IMR-90 (cell line): ENCODE measurements around the gene TXNRD1. TPM values are rescaled to one million over a fixed set of nuclear protein-coding genes. Genes with fewer than 3 reads are reported as not detected.

Experiments
- ATAC-seq: fragments of 200-7000 bp; cut with Tn5 transposase; 2 replicates; pipeline ENCODE4 v1.9.1; 2020; ENCODE audit warnings: low read depth, mild to moderate bottlenecking, moderate library complexity
- BruUV-seq: library from RNA; stranded (reverse); fragments of 400-500 nt; replicated peaks from 2 replicates; lab custom pipeline; 2021; lab: Mats Ljungman, UMichigan
- CTCF ChIA-PET: fragments of 300-600 bp; formaldehyde crosslinking; extraction: SDS; loops from one replicate; lab custom pipeline; 2021; ENCODE audit warnings: antibody characterized with exemption; lab: Yijun Ruan, JAX
- POLR2A ChIA-PET: fragments of 300-600 bp; sonication (Branson Sonifier 250); formaldehyde crosslinking; loops from one replicate; lab custom pipeline; 2022; ENCODE audit warnings: antibody characterized with exemption; ENCODE audit not compliant: unreplicated experiment; lab: Charles Lee
- DNase-seq: peaks from one replicate; pipeline ENCODE4 v3.0.0; 2013
- H2AFZ ChIP-seq: replicated peaks from 2 replicates; pipeline ENCODE3; 2013; ENCODE audit warnings: low read length, mild to moderate bottlenecking; ENCODE audit not compliant: poor library complexity
- H2AK5ac ChIP-seq: 2 replicates; pipeline ENCODE4 v1.6.1; 2013; ENCODE audit warnings: low read depth, low read length, inconsistent platforms
- H2AK9ac ChIP-seq: replicated peaks from 2 replicates; pipeline ENCODE3; 2013; ENCODE audit warnings: mild to moderate bottlenecking, low read depth, low read length, moderate library complexity; ENCODE audit not compliant: poor library complexity
- H2BK120ac ChIP-seq: 2 replicates; pipeline ENCODE4 v1.6.1; 2013; ENCODE audit warnings: low read depth, low read length, inconsistent platforms
- H2BK15ac ChIP-seq: 3 replicates; pipeline ENCODE4 v1.6.1; 2013; ENCODE audit warnings: low read depth, low read length, inconsistent platforms
- H2BK20ac ChIP-seq: 2 replicates; pipeline ENCODE4 v1.6.1; 2013; ENCODE audit warnings: low read depth, mild to moderate bottlenecking, inconsistent platforms, low read length, moderate library complexity
- H2BK5ac ChIP-seq: 2 replicates; pipeline ENCODE4 v1.6.1; 2013; ENCODE audit warnings: mild to moderate bottlenecking, low read depth, low read length, inconsistent platforms; ENCODE audit not compliant: poor library complexity, severe bottlenecking
- H3K14ac ChIP-seq: replicated peaks from 2 replicates; pipeline ENCODE4 v1.6.1; 2013; ENCODE audit warnings: low read depth, low read length, inconsistent platforms
- H3K18ac ChIP-seq: 2 replicates; pipeline ENCODE4 v1.6.1; 2013; ENCODE audit warnings: low read depth, low read length, control low read depth
- H3K23ac ChIP-seq: 2 replicates; pipeline ENCODE4 v1.6.1; 2013; ENCODE audit warnings: low read depth, low read length, inconsistent platforms
- H3K27ac ChIP-seq: 2 replicates; pipeline ENCODE4 v1.5.1; 2013; ENCODE audit warnings: mild to moderate bottlenecking, control low read depth, low read length; ENCODE audit not compliant: insufficient read depth
- H3K27me3 ChIP-seq: 2 replicates; pipeline ENCODE4 v1.6.1; 2013; ENCODE audit warnings: low read length; ENCODE audit not compliant: control insufficient read depth, insufficient read depth
- H3K36me3 ChIP-seq: 2 replicates; pipeline ENCODE4 v1.6.1; 2013; ENCODE audit warnings: low read length, mixed read lengths; ENCODE audit not compliant: control insufficient read depth, insufficient read depth
- H3K4ac ChIP-seq: 2 replicates; pipeline ENCODE4 v1.6.1; 2013; ENCODE audit warnings: low read depth, low read length, inconsistent platforms
- H3K4me1 ChIP-seq: 2 replicates; pipeline ENCODE4 v1.6.1; 2013; ENCODE audit warnings: low read length, mixed read lengths; ENCODE audit not compliant: control insufficient read depth, insufficient read depth
- H3K4me2 ChIP-seq: 2 replicates; pipeline ENCODE4 v1.6.1; 2013; ENCODE audit warnings: low read depth, mild to moderate bottlenecking, control low read depth, low read length, moderate library complexity
- H3K4me3 ChIP-seq: 2 replicates; pipeline ENCODE4 v1.5.1; 2013; ENCODE audit warnings: low read depth, mild to moderate bottlenecking, control low read depth, low read length, moderate library complexity; ENCODE audit not compliant: insufficient read depth
- H3K56ac ChIP-seq: 2 replicates; pipeline ENCODE4 v1.6.1; 2013; ENCODE audit warnings: low read length, inconsistent platforms; ENCODE audit not compliant: insufficient read depth; ENCODE audit errors: extremely low read depth
- H3K79me1 ChIP-seq, 2 experiments: 2 replicates each; pipeline ENCODE4 v1.6.1; 2013; ENCODE audit warnings: low read length in 2 of 2, inconsistent platforms in 1 of 2, low read depth in 1 of 2
- H3K9ac ChIP-seq: 2 replicates; pipeline ENCODE4 v1.6.1; 2013; ENCODE audit warnings: low read depth, low read length, control low read depth
- H3K9me1 ChIP-seq: 2 replicates; pipeline ENCODE4 v1.6.1; 2013; ENCODE audit warnings: low read length, inconsistent platforms; ENCODE audit not compliant: insufficient read depth
- H3K9me3 ChIP-seq: 2 replicates; pipeline ENCODE4 v1.6.1; 2013; ENCODE audit warnings: low read length; ENCODE audit not compliant: control insufficient read depth, insufficient read depth
- H4K20me1 ChIP-seq: 2 replicates; pipeline ENCODE4 v1.6.1; 2013; ENCODE audit warnings: low read length, inconsistent platforms; ENCODE audit not compliant: insufficient read depth
- H4K5ac ChIP-seq: 2 replicates; pipeline ENCODE4 v1.6.1; 2013; ENCODE audit warnings: mild to moderate bottlenecking, low read depth, low read length, control low read depth
- H4K8ac ChIP-seq, 2 experiments: 2 replicates each; pipeline ENCODE4 v1.6.1; 2013; ENCODE audit warnings: low read depth in 2 of 2, low read length in 2 of 2, control low read depth in 1 of 2, inconsistent platforms in 1 of 2
- H4K91ac ChIP-seq: 2 replicates; pipeline ENCODE4 v1.6.1; 2013; ENCODE audit warnings: low read depth, low read length, inconsistent platforms; ENCODE audit not compliant: insufficient read depth
- SMC3 ChIP-seq: fragments of 150-350 bp; IDR thresholded peaks from 2 replicates; pipeline ENCODE4 v1.6.1; 2016; ENCODE audit warnings: low read depth, mild to moderate bottlenecking, antibody characterized with exemption, low read length, moderate library complexity
- WGBS, 2 experiments: methylation state at CpG; one replicate each; pipeline versions ENCODE4 v1.1.5 to v1.1.7; 2013; ENCODE audit warnings: missing lambda C conversion rate in 2 of 2; ENCODE audit not compliant: insufficient read length in 1 of 2; ENCODE audit errors: extremely low coverage in 2 of 2; 5-methylcytosine and 5-hydroxymethylcytosine counted together
- dilution Hi-C: fragments of 300-500 bp; cut with HindIII; formaldehyde crosslinking; loops from one replicate; pipeline ENCODE4 v1.14.3; 2018; ENCODE audit warnings: low sequenced_read_pairs; ENCODE audit not compliant: unreplicated experiment
- in situ Hi-C: fragments of 300-500 bp; cut with MboI; formaldehyde crosslinking; loops from 3 replicates; pipeline ENCODE4 v1.14.3; 2019; ENCODE audit warnings: low sequenced_read_pairs, inconsistent platforms, mixed read lengths
- intact Hi-C: fragments of 100-400 bp; cut with micrococcal nuclease; formaldehyde crosslinking; loops from 2 replicates; pipeline ENCODE4 v1.10.0; 2022
- polyA plus RNA-seq, 3 experiments: library from polyadenylated mRNA; depleted of rRNA; stranded (reverse); fragments of >200 nt; gene quantifications; 2 replicates each; pipeline ENCODE4 v1.2.3, GENCODE V29; 2012; ENCODE audit warnings: low replicate concordance in 1 of 3
- total RNA-seq: library from RNA; depleted of rRNA; stranded (reverse); fragments of >200 nt; gene quantifications from 2 replicates; pipeline ENCODE4 v1.2.3, GENCODE V29; 2012

Gene TXNRD1
- total and polyA plus RNA-seq, 2 of the 4 experiments (the other 2 are of a cell fraction) = 379 to 582 TPM

- no peak overlapping the region for H3K56ac ChIP-seq
- H3K4me3 ChIP-seq = no peak overlapping the region
- H4K91ac ChIP-seq = no peak overlapping the region
- CTCF ChIA-PET = interaction anchor here (0.9 kb wide), 1 partner anchor 13 kb away, joined by 3 read pairs; no protein-coding TSS in a partner anchor
- H2BK5ac ChIP-seq = no peak overlapping the region
- peak overlapping the region; percentile 30; the same call in 1 of the 2 replicates for H2AK5ac ChIP-seq
- H4K5ac ChIP-seq = no peak overlapping the region
- TF ChIP-seq SMC3 = no peak
- no peak overlapping the region for H3K4me2 ChIP-seq
- no peak overlapping the region for H3K18ac ChIP-seq
- no peak overlapping the region for H3K27ac ChIP-seq
- H2AFZ ChIP-seq = no peak overlapping the region
- DNase-seq (no peak), ATAC-seq (no peak)
- in situ Hi-C loops (no loop called here), dilution Hi-C loops (no loop called here), intact Hi-C loops (no loop called here)
- H2BK20ac ChIP-seq = peak overlapping the region; percentile 57; the same call in 1 of the 2 replicates
- H3K9ac ChIP-seq = no peak overlapping the region
- WGBS, 2 experiments = no CpG with 5 or more reads among the region's 10 CpGs
- H3K23ac ChIP-seq = no peak overlapping the region
- H3K14ac ChIP-seq = no peak overlapping the region
- BruUV-seq = no TSS peak
- H4K20me1 ChIP-seq = no peaks in the 10 kb centered on the region
- H4K8ac ChIP-seq = no peak overlapping the region
- peaks cover 6% of the 10 kb centered on the region for H3K9me3 ChIP-seq
- H3K36me3 ChIP-seq = no peaks in the 10 kb centered on the region; the same call in 1 of the 2 replicates
- peak overlapping the region; percentile 19; the same call in 1 of the 2 replicates for H3K4ac ChIP-seq
- H2BK120ac ChIP-seq = peak overlapping the region; percentile 4; the same call in 1 of the 2 replicates
- no peak overlapping the region for H2BK15ac ChIP-seq
- POLR2A ChIA-PET = no interaction called here
- peaks cover 15% of the 10 kb centered on the region for H3K4me1 ChIP-seq
- peaks cover 9% of the 10 kb centered on the region for H3K9me1 ChIP-seq
- H2AK9ac ChIP-seq = no peak overlapping the region
- H3K27me3 ChIP-seq = no peaks in the 10 kb centered on the region
- no peaks in the 10 kb centered on the region for H3K79me1 ChIP-seq
Observed at GRCh38 chr12:104372721-104373335, 157.2 kb downstream of the TXNRD1 start.
